ENCODE data around the gene PUM2. TPM values are rescaled to one million over a fixed set of nuclear protein-coding genes. Genes with fewer than 3 reads are reported as not detected.

The PUM2 gene
- total RNA-seq, 1 donor from 2014 or later: 113 TPM

DNA sequence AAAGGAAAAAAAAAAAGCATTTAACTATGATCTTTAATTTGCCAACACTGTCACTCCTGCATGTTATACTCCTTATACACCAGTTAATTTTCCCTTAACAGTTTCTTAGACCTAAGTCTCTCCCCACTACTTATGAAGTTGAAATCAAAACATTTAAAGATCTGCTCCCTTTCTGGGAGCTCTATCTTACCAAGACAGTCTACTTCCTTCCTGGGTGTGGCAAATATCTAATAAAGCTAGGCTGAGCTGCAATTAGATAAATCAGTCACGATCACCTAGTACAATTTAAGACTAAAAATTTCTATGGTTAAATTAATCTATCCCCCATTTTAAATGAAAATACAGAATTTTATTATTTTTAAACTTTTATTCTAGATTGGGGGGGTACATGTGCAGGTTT, 33.4 kb downstream of the PUM2 start:
- Mint-ChIP-seq H3K27ac (ENCODE audit: unreplicated experiment) (peak overlapping the region; percentile 9), H3K4me1 (ENCODE audit: low read depth, unreplicated experiment) (peaks cover 7% of the 10 kb centered on the region), H3K9me3 (ENCODE audit: unreplicated experiment) (no peaks in the 10 kb centered on the region), H3K27me3 (ENCODE audit: unreplicated experiment) (no peaks in the 10 kb centered on the region), H3K36me3 (ENCODE audit: unreplicated experiment) (no peaks in the 10 kb centered on the region), H3K4me3 (ENCODE audit: unreplicated experiment) (no peak overlapping the region)
- TF ChIP-seq, protein P1, sequence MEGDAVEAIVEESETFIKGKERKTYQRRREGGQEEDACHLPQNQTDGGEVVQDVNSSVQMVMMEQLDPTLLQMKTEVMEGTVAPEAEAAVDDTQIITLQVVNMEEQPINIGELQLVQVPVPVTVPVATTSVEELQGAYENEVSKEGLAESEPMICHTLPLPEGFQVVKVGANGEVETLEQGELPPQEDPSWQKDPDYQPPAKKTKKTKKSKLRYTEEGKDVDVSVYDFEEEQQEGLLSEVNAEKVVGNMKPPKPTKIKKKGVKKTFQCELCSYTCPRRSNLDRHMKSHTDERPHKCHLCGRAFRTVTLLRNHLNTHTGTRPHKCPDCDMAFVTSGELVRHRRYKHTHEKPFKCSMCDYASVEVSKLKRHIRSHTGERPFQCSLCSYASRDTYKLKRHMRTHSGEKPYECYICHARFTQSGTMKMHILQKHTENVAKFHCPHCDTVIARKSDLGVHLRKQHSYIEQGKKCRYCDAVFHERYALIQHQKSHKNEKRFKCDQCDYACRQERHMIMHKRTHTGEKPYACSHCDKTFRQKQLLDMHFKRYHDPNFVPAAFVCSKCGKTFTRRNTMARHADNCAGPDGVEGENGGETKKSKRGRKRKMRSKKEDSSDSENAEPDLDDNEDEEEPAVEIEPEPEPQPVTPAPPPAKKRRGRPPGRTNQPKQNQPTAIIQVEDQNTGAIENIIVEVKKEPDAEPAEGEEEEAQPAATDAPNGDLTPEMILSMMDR (IDR thresholded peaks at IDR 0.05; ENCODE audit: partially characterized antibody, unreplicated experiment): no peak
- DNase-seq: no peak

DNA sequence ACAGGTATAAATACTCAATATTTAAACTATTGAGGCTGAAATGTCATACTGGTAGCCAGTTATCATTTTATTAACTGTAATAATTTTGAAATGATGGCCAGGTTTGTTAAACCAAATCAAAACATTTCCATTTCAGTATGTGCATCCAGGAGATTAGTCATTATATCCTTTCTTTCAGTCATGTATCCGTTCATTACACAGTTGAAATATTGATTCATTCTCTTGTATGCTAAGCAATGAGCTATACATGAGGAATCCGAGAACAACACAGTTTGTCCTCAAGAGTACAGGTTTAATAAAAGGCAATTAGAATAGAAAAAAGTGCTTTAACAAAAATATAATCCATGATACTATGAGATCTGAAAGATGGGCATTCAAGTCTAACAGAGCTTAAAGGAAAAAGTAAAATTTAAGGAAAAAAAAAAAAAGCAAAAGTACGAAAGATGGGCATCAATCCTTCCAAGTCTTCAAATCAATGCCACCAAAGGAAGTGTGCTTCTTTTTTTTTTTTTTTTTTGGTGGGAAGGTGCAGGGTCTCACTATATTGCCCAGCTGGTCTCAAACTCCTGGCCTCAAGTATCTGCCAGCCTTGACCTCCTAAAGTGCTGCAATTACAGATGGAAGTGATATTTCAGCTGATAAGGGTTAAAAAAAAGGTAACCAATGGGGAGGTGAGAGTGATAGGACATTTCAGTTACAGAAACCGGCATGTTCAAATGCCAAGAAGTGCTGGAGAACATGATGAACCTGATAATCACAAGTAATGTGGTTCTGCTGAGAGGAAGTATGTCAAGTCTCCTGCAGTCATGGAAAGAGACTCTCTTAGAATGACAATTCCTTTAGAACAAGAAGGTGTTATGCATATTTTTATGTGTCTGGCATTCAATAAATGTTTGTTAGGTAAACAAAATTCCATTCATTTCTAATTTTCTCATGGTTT, 35.8 kb downstream of the PUM2 start:
- H3K27ac Mint-ChIP-seq (ENCODE audit: unreplicated experiment): no peak overlapping the region
- no peak overlapping the region for H3K4me3 Mint-ChIP-seq (ENCODE audit: unreplicated experiment)

DNA sequence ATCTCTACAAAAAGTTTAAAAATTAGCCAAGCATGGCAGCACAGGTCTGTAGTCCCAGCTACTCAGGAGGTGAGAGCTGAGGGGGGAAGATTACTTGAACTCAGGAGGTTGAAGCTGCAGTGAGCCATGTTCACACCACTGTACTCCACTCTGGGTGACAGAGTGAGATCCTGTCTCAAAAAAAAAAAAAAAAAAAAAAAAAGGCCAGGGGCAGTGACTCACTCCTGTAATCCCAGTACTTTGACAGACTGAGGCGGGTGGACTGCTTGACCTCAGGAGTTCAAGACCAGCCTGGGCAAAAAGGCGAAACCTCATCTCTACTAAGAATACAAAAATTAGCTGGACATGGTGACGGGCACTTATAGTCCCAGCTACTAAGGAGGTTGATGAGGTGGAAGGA, 37.0 kb downstream of the PUM2 start:
- Mint-ChIP-seq H3K9me3 (ENCODE audit: unreplicated experiment) (no peaks in the 10 kb centered on the region), H3K4me1 (ENCODE audit: low read depth, unreplicated experiment) (peaks cover 5% of the 10 kb centered on the region), H3K27ac (ENCODE audit: unreplicated experiment) (no peak overlapping the region)

More for the DNA sequence above, 35.8 kb downstream of the PUM2 start:
- TF ChIP-seq, protein P1 (IDR thresholded peaks at IDR 0.05; ENCODE audit: partially characterized antibody, unreplicated experiment): no peak
- Mint-ChIP-seq H3K36me3 (ENCODE audit: unreplicated experiment) (no peaks in the 10 kb centered on the region), H3K4me1 (ENCODE audit: low read depth, unreplicated experiment) (peaks cover 8% of the 10 kb centered on the region), H3K27me3 (ENCODE audit: unreplicated experiment) (no peaks in the 10 kb centered on the region), H3K9me3 (ENCODE audit: unreplicated experiment) (no peaks in the 10 kb centered on the region)
- DNase-seq: no peak

DNA sequence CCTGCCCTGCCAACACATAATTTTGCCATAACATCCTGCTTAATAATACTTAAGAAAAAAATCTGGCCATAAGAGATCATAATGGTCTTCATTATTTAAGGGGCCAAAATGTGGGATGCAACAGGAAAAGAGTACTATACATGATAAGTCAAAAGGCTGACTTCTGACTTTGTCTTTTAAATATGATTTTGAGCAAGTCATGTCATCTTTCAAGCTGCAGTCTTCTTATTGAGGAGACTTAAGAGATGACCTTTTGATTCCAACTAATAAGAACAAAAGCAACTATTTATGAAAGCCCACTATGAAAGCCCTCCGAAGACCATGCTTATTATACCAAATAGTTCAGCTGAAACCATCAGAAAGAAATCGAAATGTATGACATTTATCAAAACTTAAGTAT, 41.6 kb downstream of the PUM2 start:
- Mint-ChIP-seq H3K9me3 (ENCODE audit: unreplicated experiment) (peaks cover 2% of the 10 kb centered on the region), H3K4me3 (ENCODE audit: unreplicated experiment) (no peak overlapping the region), H3K27ac (ENCODE audit: unreplicated experiment) (peak overlapping the region; percentile 25), H3K27me3 (ENCODE audit: unreplicated experiment) (peaks cover 2% of the 10 kb centered on the region), H3K4me1 (ENCODE audit: low read depth, unreplicated experiment) (peaks cover 3% of the 10 kb centered on the region), H3K36me3 (ENCODE audit: unreplicated experiment) (peaks cover 5% of the 10 kb centered on the region)
- no peak for DNase-seq
- TF ChIP-seq, protein P1 (IDR thresholded peaks at IDR 0.05; ENCODE audit: partially characterized antibody, unreplicated experiment): no peak

More for the DNA sequence above, 37.0 kb downstream of the PUM2 start:
- Mint-ChIP-seq H3K36me3 (ENCODE audit: unreplicated experiment) (no peaks in the 10 kb centered on the region), H3K27me3 (ENCODE audit: unreplicated experiment) (no peaks in the 10 kb centered on the region), H3K4me3 (ENCODE audit: unreplicated experiment) (no peak overlapping the region)
- DNase-seq: no peak
- TF ChIP-seq, protein P1 (IDR thresholded peaks at IDR 0.05; ENCODE audit: partially characterized antibody, unreplicated experiment): no peak

DNA sequence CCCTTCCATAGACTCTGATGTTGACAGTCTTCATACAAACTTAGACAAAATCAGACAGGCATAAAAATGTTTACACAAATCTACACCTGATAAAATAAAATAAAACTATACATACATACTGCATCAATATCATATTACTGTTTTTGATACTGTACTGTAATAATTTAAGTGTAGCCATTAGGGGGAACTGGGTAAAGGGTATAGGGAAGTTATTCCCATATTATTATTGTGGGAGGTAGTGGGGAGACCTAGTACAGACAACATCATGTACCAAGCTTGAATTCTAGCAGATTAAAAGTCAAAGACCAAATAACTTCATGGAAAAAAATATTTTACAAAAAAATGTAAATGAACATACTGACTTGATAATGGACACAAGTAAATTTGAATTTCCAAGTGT, 43.3 kb downstream of the PUM2 start:
- Mint-ChIP-seq H3K27ac (ENCODE audit: unreplicated experiment) (no peak overlapping the region), H3K27me3 (ENCODE audit: unreplicated experiment) (peaks cover 2% of the 10 kb centered on the region), H3K9me3 (ENCODE audit: unreplicated experiment) (peaks cover 2% of the 10 kb centered on the region), H3K4me3 (ENCODE audit: unreplicated experiment) (no peak overlapping the region), H3K36me3 (ENCODE audit: unreplicated experiment) (peaks cover 5% of the 10 kb centered on the region), H3K4me1 (ENCODE audit: low read depth, unreplicated experiment) (peaks cover 3% of the 10 kb centered on the region)
- TF ChIP-seq, protein P1 (IDR thresholded peaks at IDR 0.05; ENCODE audit: partially characterized antibody, unreplicated experiment): no peak
- no peak for DNase-seq

Data from glutamatergic neuron (in vitro differentiated cells).